A549 (cell line): Measurements from ENCODE around the gene CKLF. TPM values are rescaled to one million over a fixed set of nuclear protein-coding genes. Genes with fewer than 3 reads are reported as not detected.
A peak's percentile ranks its signal among the peaks of the same experiment; 100 is the strongest.

Experiments
- ATAC-seq, 2 experiments: fragments of 200-7000 bp in 1 of 2; fragments of >200 bp in 1 of 2; cut with Nextera tagmentation in 1 of 2; cut with Tn5 transposase in 1 of 2; 3 replicates each; pipeline versions ENCODE4 v1.8.0 to v1.9.1; 2018 to 2020; ENCODE audit warnings: mild to moderate bottlenecking in 1 of 2, moderate library complexity in 1 of 2
- CTCF ChIA-PET: fragments of 300-600 bp; sonication (Branson Sonifier 250); formaldehyde crosslinking; extraction: SDS; loops from one replicate; lab custom pipeline; 2021; ENCODE audit warnings: antibody characterized with exemption, inconsistent platforms; lab: Yijun Ruan, JAX
- POLR2A ChIA-PET: fragments of 350-600 bp; formaldehyde crosslinking; extraction: SDS; loops from one replicate; lab custom pipeline; 2021; ENCODE audit warnings: antibody characterized with exemption, inconsistent platforms; lab: Yijun Ruan, JAX
- DNase-seq, 2 experiments: peaks; one replicate each; pipeline versions ENCODE4 v3.0.0 to v3.0.0-alpha.2; 2011 to 2016; ENCODE audit warnings: low read depth in 1 of 2, low spot score in 1 of 2
- FAIRE-seq: peaks from 2 replicates; lab custom pipeline; 2011; peaks lifted over from hg19 to GRCh38; lab: Jason Lieb, UNC
- H3K27ac ChIP-seq, 2 experiments: fragments of >200 bp; sonication (Bioruptor Twin); formaldehyde crosslinking; 3 replicates each; pipeline ENCODE4 v1.5.1; 2016 to 2017
- H3K4me1 ChIP-seq: fragments of >200 bp; sonication (Bioruptor Twin); formaldehyde crosslinking; 3 replicates; pipeline ENCODE4 v1.6.1; 2016
- H3K4me2 ChIP-seq: fragments of >200 bp; sonication (Bioruptor Twin); formaldehyde crosslinking; 3 replicates; pipeline ENCODE4 v1.6.1; 2016
- H3K4me3 ChIP-seq: fragments of >200 bp; sonication (Bioruptor Twin); formaldehyde crosslinking; 3 replicates; pipeline ENCODE4 v1.5.1; 2016
- H3K9me3 ChIP-seq: fragments of >200 bp; sonication (Bioruptor Twin); formaldehyde crosslinking; 3 replicates; pipeline ENCODE4 v1.6.1; 2016
- BCL3 ChIP-seq: fragments of >200 bp; sonication (Bioruptor Twin); formaldehyde crosslinking; IDR thresholded peaks from 3 replicates; pipeline ENCODE4 v1.6.1; 2016
- BHLHE40 ChIP-seq: IDR thresholded peaks from 2 replicates; pipeline ENCODE4 v1.6.1; 2012; ENCODE audit warnings: low read depth, low read length, inconsistent platforms
- CBX2 ChIP-seq: fragments of 200-600 bp; sonication (generic); IDR thresholded peaks from 2 replicates; pipeline ENCODE4 v1.6.1; 2016; ENCODE audit warnings: low read depth, mild to moderate bottlenecking, borderline replicate concordance
- CEBPB ChIP-seq, 2 experiments: fragments of >200 bp in 1 of 2; sonication (Bioruptor Twin) in 1 of 2; formaldehyde crosslinking in 1 of 2; IDR thresholded peaks; 2 replicates each; pipeline ENCODE4 v1.6.1; 2012 to 2016
- EHF ChIP-seq: fragments of 250-450 bp; sonication (Bioruptor Pico); IDR thresholded peaks from 2 replicates; pipeline ENCODE4 v1.5.0; 2020; ENCODE audit warnings: mild to moderate bottlenecking
- ELK1 ChIP-seq: fragments of 150-350 bp; IDR thresholded peaks from 2 replicates; pipeline ENCODE4 v1.6.1; 2014; ENCODE audit warnings: low read depth, mild to moderate bottlenecking, low read length
- EP300 ChIP-seq, 2 experiments: fragments of >200 bp; sonication (Bioruptor Twin); formaldehyde crosslinking; IDR thresholded peaks; 2 replicates in 1 of 2; 3 replicates in 1 of 2; pipeline ENCODE4 v1.6.1; 2016 to 2017
- FOSB ChIP-seq: fragments of 250-450 bp; sonication (Bioruptor Pico); IDR thresholded peaks from 2 replicates; pipeline ENCODE4 v1.5.0; 2020; ENCODE audit warnings: mild to moderate bottlenecking, moderate library complexity
- FOSL2 ChIP-seq, 2 experiments: fragments of 450-650 bp in 1 of 2; fragments of >200 bp in 1 of 2; sonication (Bioruptor Twin) in 1 of 2; formaldehyde crosslinking; IDR thresholded peaks; 2 replicates each; pipeline versions ENCODE4 v1.5.0 to v1.6.1; 2016 to 2020; ENCODE audit warnings: mild to moderate bottlenecking in 1 of 2, moderate library complexity in 1 of 2
- FOXS1 ChIP-seq: fragments of 250-450 bp; sonication (Bioruptor Pico); IDR thresholded peaks from 2 replicates; pipeline ENCODE4 v1.5.0; 2020; ENCODE audit warnings: mild to moderate bottlenecking, moderate library complexity
- GATA3 ChIP-seq: IDR thresholded peaks from 2 replicates; pipeline ENCODE4 v1.6.1; 2012; ENCODE audit warnings: borderline replicate concordance
- HDAC2 ChIP-seq: fragments of 200-600 bp; sonication (generic); IDR thresholded peaks from 2 replicates; pipeline ENCODE4 v1.6.1; 2016
- HEYL ChIP-seq: fragments of 250-450 bp; sonication (Bioruptor Pico); IDR thresholded peaks from 2 replicates; pipeline ENCODE4 v1.8.0; 2021; ENCODE audit warnings: mild to moderate bottlenecking, moderate library complexity
- HOXA7 ChIP-seq: fragments of 250-450 bp; sonication (Bioruptor Pico); IDR thresholded peaks from 2 replicates; pipeline ENCODE4 v1.5.0; 2020; ENCODE audit warnings: mild to moderate bottlenecking, moderate library complexity
- JUN ChIP-seq, 2 experiments: fragments of >200 bp; sonication (Bioruptor Twin); formaldehyde crosslinking; IDR thresholded peaks; 2 replicates in 1 of 2; 3 replicates in 1 of 2; pipeline ENCODE4 v1.6.1; 2016 to 2017
- JUNB ChIP-seq: fragments of >200 bp; sonication (Bioruptor Twin); formaldehyde crosslinking; IDR thresholded peaks from 2 replicates; pipeline ENCODE4 v1.6.1; 2016
- KDM5A ChIP-seq: fragments of 200-600 bp; sonication (generic); IDR thresholded peaks from 2 replicates; pipeline ENCODE4 v1.6.1; 2016; ENCODE audit warnings: antibody characterized with exemption, mild to moderate bottlenecking
- MAX ChIP-seq: IDR thresholded peaks from 2 replicates; pipeline ENCODE4 v1.6.1; 2012
- MAZ ChIP-seq: fragments of 150-350 bp; IDR thresholded peaks from 2 replicates; pipeline ENCODE4 v1.6.1; 2014; ENCODE audit warnings: antibody characterized with exemption, low read depth, low read length, borderline replicate concordance
- MYC ChIP-seq: IDR thresholded peaks from 2 replicates; pipeline ENCODE4 v1.6.1; 2012; ENCODE audit warnings: mild to moderate bottlenecking, inconsistent platforms, low read length, improper control_type of control experiment, borderline replicate concordance
- NFE2L2 ChIP-seq: fragments of 150-350 bp; conservative IDR thresholded peaks from 2 replicates; pipeline ENCODE4 v1.6.1; 2014; ENCODE audit warnings: low read length
- PHF8 ChIP-seq: fragments of 200-600 bp; sonication (generic); IDR thresholded peaks from 2 replicates; pipeline ENCODE4 v1.6.1; 2016; ENCODE audit warnings: low read depth, mild to moderate bottlenecking, antibody characterized with exemption, moderate library complexity, borderline replicate concordance
- POLR2AphosphoS2 ChIP-seq: conservative IDR thresholded peaks from 2 replicates; pipeline ENCODE4 v1.6.1; 2012; ENCODE audit warnings: low read length, improper control_type of control experiment, inconsistent platforms
- RAD21 ChIP-seq, 2 experiments: fragments of >200 bp in 1 of 2; sonication (Bioruptor Twin) in 1 of 2; formaldehyde crosslinking in 1 of 2; IDR thresholded peaks in 1 of 2; conservative IDR thresholded peaks in 1 of 2; 2 replicates in 1 of 2; 3 replicates in 1 of 2; pipeline ENCODE4 v1.6.1; 2012 to 2018; ENCODE audit warnings: inconsistent platforms in 1 of 2
- SMC3 ChIP-seq: fragments of >200 bp; sonication (Bioruptor Twin); formaldehyde crosslinking; IDR thresholded peaks from 3 replicates; pipeline ENCODE4 v1.6.1; 2018; ENCODE audit warnings: inconsistent platforms
- TFCP2L1 ChIP-seq: fragments of 250-450 bp; sonication (Bioruptor Pico); IDR thresholded peaks from 2 replicates; pipeline ENCODE4 v1.5.0; 2021; ENCODE audit warnings: mild to moderate bottlenecking
- ZC3H11A ChIP-seq: fragments of 450-650 bp; IDR thresholded peaks from 2 replicates; pipeline ENCODE4 v1.6.1; 2014; ENCODE audit warnings: antibody characterized with exemption, mild to moderate bottlenecking
- ZNF302 ChIP-seq: fragments of 250-450 bp; sonication (Bioruptor Pico); IDR thresholded peaks from 2 replicates; pipeline ENCODE4 v1.9.0; 2021; ENCODE audit warnings: inconsistent platforms, mild to moderate bottlenecking, moderate library complexity
- ZSCAN20 ChIP-seq: fragments of 250-450 bp; sonication (Bioruptor Pico); IDR thresholded peaks from 2 replicates; pipeline ENCODE4 v1.8.0; 2022; ENCODE audit warnings: mild to moderate bottlenecking, moderate library complexity
- WGBS: methylation state at CpG from one replicate; pipeline ENCODE4 v1.1.6; 2017; ENCODE audit errors: missing lambda C conversion rate; 5-methylcytosine and 5-hydroxymethylcytosine counted together
- polyA plus RNA-seq, 4 experiments: library from polyadenylated mRNA; depleted of rRNA in 3 of 4; stranded (reverse); fragments of >200 nt; fragmentation: RNase III in 1 of 4; extraction: RNeasy Plus Mini Kit Qiagen cat#74134 plus additional on column Dnase treatment in 1 of 4; gene quantifications; 2 replicates in 3 of 4; 3 replicates in 1 of 4; pipeline ENCODE4 v1.2.3, GENCODE V29; 2011 to 2017
- TF ChIP-seq, protein P1 (sequence below): IDR thresholded peaks from 2 replicates; pipeline ENCODE4 v1.6.1; 2012; ENCODE audit warnings: low read depth, borderline replicate concordance
- TF ChIP-seq, protein P2 (sequence below): fragments of 450-650 bp; IDR thresholded peaks from 2 replicates; pipeline ENCODE4 v1.6.1; 2014; ENCODE audit warnings: antibody characterized with exemption
- TF ChIP-seq, protein P3 (sequence below): fragments of 250-450 bp; sonication (Bioruptor Pico); IDR thresholded peaks from 2 replicates; pipeline ENCODE4 v1.5.0; 2021; ENCODE audit warnings: mild to moderate bottlenecking, moderate library complexity, borderline replicate concordance
- TF ChIP-seq, protein P4 (sequence below): fragments of 250-450 bp; sonication (Bioruptor Pico); IDR thresholded peaks from 2 replicates; pipeline ENCODE4 v1.5.0; 2020; ENCODE audit warnings: low read depth, mild to moderate bottlenecking, moderate library complexity

The CKLF gene
- polyA plus RNA-seq, 2 of the 4 experiments (the other 2 are of a cell fraction) = 85.1 to 87.0 TPM

DNA sequence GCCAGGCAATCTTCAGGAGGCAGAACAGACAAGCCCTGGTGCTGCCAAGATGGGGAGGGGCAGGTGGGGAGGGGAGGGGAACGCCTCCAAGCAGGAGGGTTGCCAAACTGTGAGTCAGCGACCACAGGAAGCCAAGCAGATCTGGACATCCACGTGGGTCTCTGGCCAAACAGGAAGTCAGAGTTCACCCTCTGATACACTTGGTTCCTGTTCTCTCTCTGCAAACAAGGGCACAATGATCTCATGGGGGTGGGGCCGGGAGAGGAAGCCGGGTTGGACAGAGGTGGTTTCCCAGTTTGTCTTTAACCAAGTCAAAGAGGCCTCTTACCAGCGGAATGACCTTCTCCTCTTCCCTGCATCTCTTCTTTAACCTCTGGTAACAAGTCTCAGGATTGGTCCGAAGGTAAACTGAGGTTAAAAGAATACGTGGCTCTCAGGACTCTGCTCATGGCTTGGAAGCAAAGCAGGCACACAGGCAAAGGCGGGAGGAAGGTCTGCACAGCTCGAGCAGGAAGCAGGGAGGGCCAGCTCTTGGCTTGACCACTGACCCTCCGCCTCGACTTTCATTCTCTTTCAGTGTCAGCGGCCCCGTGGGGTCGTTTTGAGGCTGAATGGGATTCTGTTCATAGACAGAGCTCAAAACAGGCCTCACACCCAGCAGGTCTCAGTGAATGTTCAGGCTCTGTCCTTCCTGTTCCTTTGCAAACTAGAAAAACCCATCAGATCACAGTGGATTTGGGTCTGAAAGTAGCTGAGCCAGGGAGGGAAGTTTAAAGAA lies 35.4 kb upstream of the CKLF start:
- CTCF ChIA-PET = interaction anchor here (1.1 to 1.2 kb wide), 3 partner anchors 37 to 111 kb away, joined by 3 to 5 read pairs (median 4); no protein-coding TSS in a partner anchor
- H3K4me1 ChIP-seq = peaks cover 55% of the 10 kb centered on the region
- peak overlapping the region; percentile 22; the same call in 2 of the 3 replicates for H3K4me3 ChIP-seq
- ATAC-seq (peak; percentile 82 to 87), FAIRE-seq (peak; percentile 63), DNase-seq (peak; percentile 98 to 99)
- H3K27ac ChIP-seq = peak overlapping the region; percentile 92 to 95
- H3K4me2 ChIP-seq = peak overlapping the region; percentile 80
- H3K9me3 ChIP-seq = no peaks in the 10 kb centered on the region
- POLR2A ChIA-PET = no interaction called here
- WGBS = 5% methylated on average over 15 of the region's 15 CpGs
- TF ChIP-seq, protein P1, sequence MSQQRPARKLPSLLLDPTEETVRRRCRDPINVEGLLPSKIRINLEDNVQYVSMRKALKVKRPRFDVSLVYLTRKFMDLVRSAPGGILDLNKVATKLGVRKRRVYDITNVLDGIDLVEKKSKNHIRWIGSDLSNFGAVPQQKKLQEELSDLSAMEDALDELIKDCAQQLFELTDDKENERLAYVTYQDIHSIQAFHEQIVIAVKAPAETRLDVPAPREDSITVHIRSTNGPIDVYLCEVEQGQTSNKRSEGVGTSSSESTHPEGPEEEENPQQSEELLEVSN = peak; percentile 44; the same call in 1 of the 2 replicates
- TF ChIP-seq HOXA7 (CRISPR knock-in tag) = no peak
- TF ChIP-seq SMC3 = peak; percentile 40; the same call in 2 of the 3 replicates
- no peak for TF ChIP-seq HDAC2
- no peak for TF ChIP-seq PHF8
- TF ChIP-seq FOXS1 = peak; percentile 47; the same call in 1 of the 2 replicates
- peak; percentile 54; the same call in 1 of the 2 replicates for TF ChIP-seq EHF (CRISPR knock-in tag)
- peak; percentile 86 for TF ChIP-seq JUNB
- peak; percentile 97 for TF ChIP-seq MAX
- peak; percentile 89 for TF ChIP-seq GATA3
- TF ChIP-seq, protein P2, sequence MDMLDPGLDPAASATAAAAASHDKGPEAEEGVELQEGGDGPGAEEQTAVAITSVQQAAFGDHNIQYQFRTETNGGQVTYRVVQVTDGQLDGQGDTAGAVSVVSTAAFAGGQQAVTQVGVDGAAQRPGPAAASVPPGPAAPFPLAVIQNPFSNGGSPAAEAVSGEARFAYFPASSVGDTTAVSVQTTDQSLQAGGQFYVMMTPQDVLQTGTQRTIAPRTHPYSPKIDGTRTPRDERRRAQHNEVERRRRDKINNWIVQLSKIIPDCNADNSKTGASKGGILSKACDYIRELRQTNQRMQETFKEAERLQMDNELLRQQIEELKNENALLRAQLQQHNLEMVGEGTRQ = peak; percentile 54
- TF ChIP-seq ZC3H11A = no peak
- peak; percentile 90 for TF ChIP-seq MYC
- peak; percentile 89 for TF ChIP-seq FOSL2 (IDR thresholded peaks at IDR 0.05)
- peak; percentile 91 for TF ChIP-seq FOSL2 (CRISPR knock-in tag; IDR thresholded peaks at IDR 0.05)
- no peak for TF ChIP-seq NFE2L2
- 0 out of 2 replicates have a peak, but pooled peaks have one; percentile 35 for TF ChIP-seq TFCP2L1
- TF ChIP-seq, protein P3, sequence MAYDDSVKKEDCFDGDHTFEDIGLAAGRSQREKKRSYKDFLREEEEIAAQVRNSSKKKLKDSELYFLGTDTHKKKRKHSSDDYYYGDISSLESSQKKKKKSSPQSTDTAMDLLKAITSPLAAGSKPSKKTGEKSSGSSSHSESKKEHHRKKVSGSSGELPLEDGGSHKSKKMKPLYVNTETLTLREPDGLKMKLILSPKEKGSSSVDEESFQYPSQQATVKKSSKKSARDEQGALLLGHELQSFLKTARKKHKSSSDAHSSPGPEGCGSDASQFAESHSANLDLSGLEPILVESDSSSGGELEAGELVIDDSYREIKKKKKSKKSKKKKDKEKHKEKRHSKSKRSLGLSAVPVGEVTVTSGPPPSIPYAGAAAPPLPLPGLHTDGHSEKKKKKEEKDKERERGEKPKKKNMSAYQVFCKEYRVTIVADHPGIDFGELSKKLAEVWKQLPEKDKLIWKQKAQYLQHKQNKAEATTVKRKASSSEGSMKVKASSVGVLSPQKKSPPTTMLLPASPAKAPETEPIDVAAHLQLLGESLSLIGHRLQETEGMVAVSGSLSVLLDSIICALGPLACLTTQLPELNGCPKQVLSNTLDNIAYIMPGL (CRISPR knock-in tag) = no peak
- peak in 1 of 2 experiments; percentile 33; a peak in 2 of 5 replicates for TF ChIP-seq RAD21 (conservative IDR thresholded peaks at IDR 0.05 in 1 of 2, IDR thresholded peaks at IDR 0.05 in 1 of 2)
- TF ChIP-seq KDM5A = no peak
- peak; percentile 59; the same call in 1 of the 2 replicates for TF ChIP-seq ZNF302 (CRISPR knock-in tag)
- TF ChIP-seq FOSB (CRISPR knock-in tag) = peak; percentile 47; the same call in 1 of the 2 replicates
- TF ChIP-seq HEYL (CRISPR knock-in tag) = peak; percentile 69; the same call in 1 of the 2 replicates
- peak; percentile 87 to 88; a peak in 4 of 5 replicates for TF ChIP-seq EP300 (IDR thresholded peaks at IDR 0.05)
- peak; percentile 75 to 82; a peak in 3 of 5 replicates for TF ChIP-seq JUN (IDR thresholded peaks at IDR 0.05)
- TF ChIP-seq CBX2 = no peak
- TF ChIP-seq ZSCAN20 = peak; percentile 72; the same call in 1 of the 2 replicates
- peak; percentile 87; the same call in 2 of the 3 replicates for TF ChIP-seq BCL3
- TF ChIP-seq, protein P4, sequence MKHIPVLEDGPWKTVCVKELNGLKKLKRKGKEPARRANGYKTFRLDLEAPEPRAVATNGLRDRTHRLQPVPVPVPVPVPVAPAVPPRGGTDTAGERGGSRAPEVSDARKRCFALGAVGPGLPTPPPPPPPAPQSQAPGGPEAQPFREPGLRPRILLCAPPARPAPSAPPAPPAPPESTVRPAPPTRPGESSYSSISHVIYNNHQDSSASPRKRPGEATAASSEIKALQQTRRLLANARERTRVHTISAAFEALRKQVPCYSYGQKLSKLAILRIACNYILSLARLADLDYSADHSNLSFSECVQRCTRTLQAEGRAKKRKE (CRISPR knock-in tag) = peak; percentile 62; the same call in 1 of the 2 replicates
- TF ChIP-seq MAZ = no peak
- peak; percentile 18; the same call in 1 of the 2 replicates for TF ChIP-seq BHLHE40
- TF ChIP-seq CEBPB (IDR thresholded peaks at IDR 0.05) = peak in 1 of 2 experiments; percentile 68; a peak in 2 of 4 replicates
- TF ChIP-seq ELK1 = no peak
- no peak for TF ChIP-seq POLR2AphosphoS2
